Ishikawa (cell line): Measurements from ENCODE around the gene GLRX5.

Experiments used
- CREB1 ChIP-seq: IDR thresholded peaks from 2 replicates; pipeline ENCODE4 v1.6.1; 2012; ENCODE audit warnings: low read depth
- EP300 ChIP-seq: IDR thresholded peaks from 2 replicates; pipeline ENCODE4 v1.6.1; 2012; ENCODE audit warnings: borderline replicate concordance
- REST ChIP-seq: IDR thresholded peaks from 2 replicates; pipeline ENCODE4 v1.6.1; 2012; ENCODE audit warnings: low read depth, mild to moderate bottlenecking
- YY1 ChIP-seq: IDR thresholded peaks from 2 replicates; pipeline ENCODE4 v1.6.1; 2012; ENCODE audit warnings: low read depth

GRCh38 chr14:95524706-95525512 lies 9.9 kb upstream of the GLRX5 start:
- TF ChIP-seq EP300 (no peak), YY1 (no peak), CREB1 (no peak), REST (no peak)
